NCI-H2107 (cell line): ENCODE measurements around the gene HSD11B1L.
"Not testable (repeated sequence)": the region's sequence is repeated elsewhere in the genome, so short reads cannot be mapped to it uniquely, and the experiment has no call there.

Source experiments
- DNase-seq: peaks from one replicate; lab custom pipeline; 2025; lab: John Stamatoyannopoulos, UW

Gene HSD11B1L

DNA sequence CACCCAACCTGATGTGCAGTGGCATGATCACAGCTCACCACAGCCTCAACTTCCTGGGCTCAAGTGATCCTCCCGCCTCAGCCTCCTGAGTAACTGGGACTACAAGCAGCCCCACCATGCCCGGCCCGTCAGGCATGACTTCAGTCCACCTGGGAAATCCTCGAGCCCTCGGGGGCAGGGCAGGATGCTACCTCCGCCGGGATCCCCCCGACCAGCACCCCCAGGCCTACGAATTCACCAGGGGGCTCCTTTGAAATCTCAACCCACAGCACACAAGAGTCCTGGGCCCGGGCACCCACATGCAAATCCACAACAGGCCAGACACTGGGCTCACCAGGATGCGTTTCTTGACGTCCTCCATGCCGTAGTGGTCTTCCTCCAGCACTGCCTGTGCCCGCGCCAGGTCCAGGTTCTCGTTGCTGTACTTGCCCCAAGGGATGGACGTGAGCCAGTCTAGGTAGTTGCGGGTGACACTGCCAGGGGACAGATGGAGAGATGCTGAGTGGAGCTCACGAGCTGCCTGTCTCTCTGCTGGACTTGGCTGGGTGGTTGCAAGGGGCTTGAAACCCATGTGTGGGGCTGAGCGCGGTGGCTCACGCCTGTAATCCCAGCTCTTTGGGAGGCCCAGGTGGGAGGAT is 19.7 kb downstream of the HSD11B1L start:
- no peak for DNase-seq

DNA sequence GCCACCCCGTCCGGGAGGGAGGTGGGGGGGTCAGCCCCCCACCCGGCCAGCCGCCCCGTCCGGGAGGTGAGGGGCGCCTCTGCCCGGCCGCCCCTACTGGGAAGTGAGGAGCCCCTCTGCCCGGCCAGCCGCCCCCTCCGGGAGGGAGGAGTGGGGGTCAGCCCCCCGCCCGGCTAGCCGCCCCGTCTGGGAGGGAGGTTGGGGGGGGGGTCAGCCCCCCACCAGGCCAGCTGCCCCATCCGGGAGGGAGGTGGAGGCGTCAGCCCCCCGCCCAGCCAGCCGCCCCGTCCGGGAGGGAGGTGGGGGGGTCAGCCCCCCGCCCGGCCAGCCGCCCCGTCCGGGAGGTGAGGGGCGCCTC is 21.2 kb downstream of the HSD11B1L start:
- DNase-seq, result not testable (repeated sequence)

GRCh38 chr19:5703819-5704818 is 23.3 kb downstream of the HSD11B1L start:
- DNase-seq, result no peak

- no peak for DNase-seq
Observed at GRCh38 chr19:5705552-5705951, 24.7 kb downstream of the HSD11B1L start.

DNA sequence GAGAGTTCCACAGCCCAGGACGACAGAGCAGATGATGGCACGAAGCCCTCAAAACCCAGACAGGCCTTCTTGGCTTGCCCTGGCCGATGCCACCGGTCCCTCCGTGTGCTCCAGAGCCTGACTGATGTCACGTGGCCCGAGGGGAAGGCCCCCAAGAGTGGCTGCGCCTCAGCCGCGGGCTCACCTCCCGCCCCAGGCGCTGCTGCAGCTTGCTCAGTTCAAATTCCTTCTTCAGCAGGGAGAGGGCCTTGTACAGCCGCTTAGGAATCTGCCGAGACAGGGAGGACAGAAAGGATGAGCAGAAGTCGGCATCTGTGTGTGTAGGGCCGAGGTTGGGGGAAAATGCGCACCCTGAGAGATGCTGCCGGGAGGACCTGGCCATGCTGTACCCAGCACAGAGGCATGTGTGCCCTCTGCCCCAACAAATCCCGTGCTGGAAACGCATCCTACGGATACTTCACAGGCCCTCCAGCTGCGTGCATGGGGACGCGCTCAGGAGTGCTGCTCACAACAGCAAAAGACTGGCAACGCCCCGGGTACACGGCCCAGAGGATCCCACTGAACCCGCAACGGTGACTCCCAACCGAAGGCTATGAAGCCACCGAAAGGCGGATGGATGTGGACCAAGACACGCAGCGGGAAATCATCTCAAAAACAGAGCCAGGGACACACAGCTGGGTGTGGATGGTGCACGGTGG is 26.2 kb downstream of the HSD11B1L start:
- no peak for DNase-seq

GRCh38 chr19:5707576-5708575 is 27.0 kb downstream of the HSD11B1L start:
- DNase-seq, result no peak

DNA sequence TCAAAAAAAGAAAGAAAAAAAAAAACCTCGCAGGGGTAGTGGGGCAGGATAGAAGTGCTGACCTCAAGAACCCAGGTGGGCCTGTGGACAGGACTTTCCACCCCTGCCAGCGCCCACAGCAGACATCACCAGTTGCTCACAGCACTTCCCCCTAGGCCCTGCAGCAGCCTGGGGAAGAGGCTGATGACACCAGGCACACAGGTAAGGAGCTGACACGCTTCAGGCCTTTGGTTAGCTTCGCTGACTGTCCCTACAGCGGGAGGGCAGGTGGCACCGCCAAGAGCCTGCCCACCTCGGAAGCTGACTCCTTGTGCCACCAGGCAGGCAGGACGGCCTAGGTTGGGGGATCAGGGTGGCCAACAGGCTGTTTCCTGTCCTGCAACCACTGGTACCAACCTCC is 30.2 kb downstream of the HSD11B1L start:
- no peak for DNase-seq

GRCh38 chr19:5711713-5712161 is 30.9 kb downstream of the HSD11B1L start:
- no peak for DNase-seq

GRCh38 chr19:5713228-5713627 is 32.4 kb downstream of the HSD11B1L start:
- DNase-seq, result no peak

DNA sequence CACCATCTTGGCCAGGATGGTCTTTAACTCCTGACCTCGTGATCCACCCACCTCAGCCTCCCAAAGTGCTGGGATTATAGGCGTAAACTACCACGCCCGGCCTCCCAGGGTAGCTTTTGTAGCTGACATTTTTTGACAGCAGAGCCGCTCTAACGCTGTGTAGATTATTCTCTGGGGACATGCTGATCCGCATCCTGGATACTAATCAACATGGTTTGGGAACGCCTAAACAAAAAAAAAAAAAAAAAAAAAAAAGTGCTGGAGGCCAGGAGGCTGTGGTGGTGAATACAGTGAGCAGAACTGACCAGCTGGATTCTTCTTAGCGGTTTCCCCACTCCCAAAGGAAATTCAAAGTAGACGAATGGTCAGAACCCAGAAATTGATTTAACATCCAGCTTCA is 34.0 kb downstream of the HSD11B1L start:
- DNase-seq, result no peak

DNA sequence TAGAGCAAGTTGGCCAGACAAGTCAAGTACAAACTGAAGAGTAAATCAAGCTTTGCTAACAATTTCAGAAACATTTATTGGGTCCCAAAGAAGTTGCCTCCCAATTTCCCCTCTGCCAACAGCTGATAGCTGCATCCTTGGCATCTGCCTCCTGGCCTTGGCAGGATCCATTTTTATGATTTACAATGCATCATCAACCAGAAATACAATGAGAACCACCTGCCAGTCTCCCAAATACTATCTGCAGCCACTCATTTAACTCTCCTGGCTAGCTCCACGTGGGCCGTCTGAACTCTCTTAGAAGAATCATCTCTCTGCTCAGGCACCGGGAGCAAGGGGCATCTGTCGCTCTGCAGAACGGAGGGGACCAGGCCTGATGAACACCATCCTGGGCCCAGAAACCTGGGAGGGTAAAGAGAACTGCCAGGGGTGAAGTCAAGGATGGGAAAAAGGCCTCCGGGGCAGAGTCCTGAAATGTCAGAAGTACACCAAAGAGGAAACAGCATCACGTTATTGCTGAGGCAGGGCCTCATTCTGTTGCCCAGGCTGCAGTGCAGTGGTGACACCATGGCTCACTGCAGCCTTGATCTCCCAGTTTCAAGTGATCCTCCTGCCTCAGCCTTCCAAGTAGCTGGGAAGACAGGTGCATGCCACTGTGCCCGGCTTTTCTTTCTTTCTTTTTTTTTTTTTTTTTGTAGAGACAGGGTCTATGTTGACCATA is 36.5 kb downstream of the HSD11B1L start:
- DNase-seq, result no peak

GRCh38 chr19:5718037-5718578 is 37.3 kb downstream of the HSD11B1L start:
- no peak for DNase-seq

GRCh38 chr19:5718579-5719273 is 37.9 kb downstream of the HSD11B1L start:
- no peak for DNase-seq

DNA sequence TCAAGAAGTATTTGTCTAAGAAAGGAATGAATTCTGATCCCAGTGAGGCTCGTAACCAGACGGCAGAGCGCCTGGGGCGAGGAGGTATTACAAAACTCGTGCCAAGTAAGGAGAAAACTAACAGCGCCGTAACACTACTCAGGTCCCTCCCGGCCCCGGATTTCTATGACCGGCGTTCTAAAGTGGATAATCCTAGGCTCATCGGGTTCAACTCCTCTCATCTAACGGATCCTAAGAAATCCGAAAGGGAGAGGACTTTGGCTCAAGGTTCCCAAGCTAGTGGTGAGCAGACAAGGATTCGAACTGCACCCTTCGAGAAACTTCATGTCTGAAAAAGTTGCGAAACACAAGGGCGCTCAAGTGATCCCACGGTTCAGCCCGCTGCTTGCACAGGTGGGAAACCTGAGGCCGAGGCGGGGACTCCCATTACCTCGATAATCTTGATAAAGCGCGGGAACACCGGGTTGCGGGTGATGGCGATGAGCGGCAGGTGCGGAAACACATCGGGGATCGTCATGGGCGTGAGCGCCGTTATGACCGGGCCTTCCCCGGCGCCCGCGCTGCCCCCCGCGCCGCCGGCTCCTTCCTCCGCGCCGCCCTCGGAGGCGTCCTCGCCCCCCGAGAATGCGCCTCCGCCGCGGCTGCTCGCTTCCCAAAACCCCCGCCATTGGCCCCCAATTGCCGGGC is 38.6 kb downstream of the HSD11B1L start:
- no peak for DNase-seq

- peak; percentile 97 for DNase-seq
Observed at GRCh38 chr19:5719961-5720790, 39.3 kb downstream of the HSD11B1L start, which contains the start of the genes CATSPERD and LONP1. TSS of gene CATSPERD (plus strand) at chr19:5720637. CDS start at chr19:5720738, 101 bp downstream. TSS of gene LONP1 (minus strand) at chr19:5720146. CDS start at chr19:5720132, 14 bp downstream.

- no peak for DNase-seq
Observed at GRCh38 chr19:5727453-5728050, 46.7 kb downstream of the HSD11B1L start.

DNA sequence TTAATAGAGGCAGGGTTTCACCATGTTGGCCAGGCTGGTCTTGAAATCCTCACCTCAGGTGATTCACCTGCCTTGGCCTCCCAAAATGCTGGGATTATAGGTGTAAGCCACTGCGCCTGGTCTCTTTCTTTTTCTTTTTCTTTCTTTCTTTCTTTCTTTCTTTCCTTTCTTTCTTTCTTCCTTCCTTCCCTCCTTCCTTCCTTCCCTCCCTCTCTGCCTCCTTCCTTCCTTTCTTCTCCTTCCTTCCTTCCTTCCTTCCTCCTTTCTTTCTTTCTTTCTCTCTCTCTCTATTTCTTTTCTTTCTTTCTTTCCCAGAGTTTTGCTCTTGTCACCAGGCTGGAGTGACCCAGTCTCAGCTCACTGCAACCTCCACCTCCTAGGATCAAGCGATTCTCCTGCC is 52.3 kb downstream of the HSD11B1L start:
- DNase-seq, result not testable (repeated sequence)
